HG03196 (cell line): ENCODE data around the gene GSTA5.
"Not testable (repeated sequence)": the region's sequence is repeated elsewhere in the genome, so short reads cannot be mapped to it uniquely, and the experiment has no call there.

Experiments
- ATAC-seq: cut with Tn5 transposase; IDR thresholded peaks from one replicate; pipeline ENCODE4 v1.9.1; 2021; ENCODE audit not compliant: unreplicated experiment

The GSTA5 gene

DNA sequence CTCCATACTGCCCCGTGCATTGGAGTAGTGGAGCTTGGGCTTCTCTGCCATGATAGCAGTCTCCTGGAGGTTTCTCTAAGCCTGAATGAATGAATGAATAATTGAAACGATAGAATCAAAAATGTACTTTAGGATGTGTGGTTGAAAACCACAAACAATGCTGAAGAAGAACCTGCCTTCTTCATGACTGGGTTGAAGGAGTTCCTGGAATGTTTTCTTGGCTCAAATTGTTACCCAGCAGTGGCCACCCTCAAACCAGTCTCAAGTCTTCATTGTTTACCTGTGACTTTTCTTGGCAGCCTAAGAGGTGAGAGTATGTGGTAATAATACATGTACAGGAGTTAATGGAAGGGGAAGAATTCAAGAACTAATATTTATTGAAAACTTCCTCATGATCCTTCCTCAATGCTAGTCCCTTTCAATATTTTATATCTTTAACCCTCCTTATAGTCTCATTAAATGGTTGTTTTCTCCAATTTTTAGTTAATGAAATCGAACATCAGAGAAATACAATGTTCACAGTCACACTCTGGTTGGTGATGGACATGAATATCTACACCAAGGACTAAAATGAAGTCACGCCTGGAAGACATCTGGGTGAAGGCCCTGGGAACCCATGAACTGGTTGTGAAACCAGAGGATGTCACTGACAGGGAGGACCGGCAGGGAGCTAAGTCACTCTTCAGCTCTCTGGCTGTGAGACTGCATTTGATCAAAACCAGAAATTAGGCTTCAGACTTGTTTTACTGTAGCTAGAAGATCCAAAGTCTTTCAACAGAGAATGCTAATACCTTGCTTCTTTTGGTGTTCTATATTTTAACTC lies at the start of gene GSTA5:
Gene GSTA5, minus strand, starts transcription at position 51 of the 823 bp plus-strand sequence.
- ATAC-seq = no peak

DNA sequence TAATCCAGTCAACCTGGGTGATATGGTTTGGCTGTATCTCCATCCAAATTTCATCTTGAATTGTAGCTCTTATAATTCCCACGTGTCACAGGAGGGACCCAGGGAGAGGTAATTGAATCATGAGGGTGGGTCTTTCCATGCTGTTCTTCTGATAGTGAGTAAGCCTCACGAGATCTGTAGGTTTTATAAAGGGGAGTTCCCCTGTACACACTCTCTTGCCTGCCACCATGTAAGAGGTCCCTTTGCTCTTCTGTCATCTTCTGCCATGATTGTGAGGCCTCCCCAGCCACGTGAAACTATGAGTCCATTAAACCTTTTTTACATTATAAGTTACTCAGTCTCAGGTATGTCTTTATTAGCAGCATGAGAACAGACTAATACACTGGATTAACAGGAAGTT lies 49.4 kb upstream of the GSTA5 start:
- ATAC-seq = no peak

DNA sequence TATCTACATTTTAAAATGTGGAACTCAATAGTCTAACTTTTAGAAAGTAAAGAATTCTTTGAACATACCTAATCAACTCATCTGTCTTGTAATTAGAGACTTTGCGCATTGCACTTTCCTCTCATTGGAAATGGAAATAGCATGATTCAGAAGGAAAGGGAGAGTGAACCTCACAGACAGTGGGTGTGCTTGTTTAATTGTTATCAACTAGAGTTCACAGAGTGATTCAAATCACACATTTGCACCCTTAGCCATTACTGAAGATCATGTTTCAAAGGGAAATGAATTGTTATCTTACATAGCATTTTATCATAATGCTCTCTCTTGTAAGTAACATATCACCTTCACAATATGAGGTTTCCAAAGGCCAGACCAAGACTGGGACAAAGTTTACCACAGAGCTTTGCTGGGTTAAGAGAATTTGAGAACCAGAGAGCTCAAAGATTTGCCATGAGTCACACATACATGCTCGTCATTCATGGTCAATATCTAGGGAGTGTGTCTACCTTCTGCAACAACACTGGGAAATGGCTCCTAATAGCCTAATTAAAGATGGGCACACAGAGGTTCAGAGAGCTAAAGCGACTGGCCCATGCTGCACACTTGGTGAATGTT lies 47.4 kb upstream of the GSTA5 start:
- ATAC-seq = no peak

DNA sequence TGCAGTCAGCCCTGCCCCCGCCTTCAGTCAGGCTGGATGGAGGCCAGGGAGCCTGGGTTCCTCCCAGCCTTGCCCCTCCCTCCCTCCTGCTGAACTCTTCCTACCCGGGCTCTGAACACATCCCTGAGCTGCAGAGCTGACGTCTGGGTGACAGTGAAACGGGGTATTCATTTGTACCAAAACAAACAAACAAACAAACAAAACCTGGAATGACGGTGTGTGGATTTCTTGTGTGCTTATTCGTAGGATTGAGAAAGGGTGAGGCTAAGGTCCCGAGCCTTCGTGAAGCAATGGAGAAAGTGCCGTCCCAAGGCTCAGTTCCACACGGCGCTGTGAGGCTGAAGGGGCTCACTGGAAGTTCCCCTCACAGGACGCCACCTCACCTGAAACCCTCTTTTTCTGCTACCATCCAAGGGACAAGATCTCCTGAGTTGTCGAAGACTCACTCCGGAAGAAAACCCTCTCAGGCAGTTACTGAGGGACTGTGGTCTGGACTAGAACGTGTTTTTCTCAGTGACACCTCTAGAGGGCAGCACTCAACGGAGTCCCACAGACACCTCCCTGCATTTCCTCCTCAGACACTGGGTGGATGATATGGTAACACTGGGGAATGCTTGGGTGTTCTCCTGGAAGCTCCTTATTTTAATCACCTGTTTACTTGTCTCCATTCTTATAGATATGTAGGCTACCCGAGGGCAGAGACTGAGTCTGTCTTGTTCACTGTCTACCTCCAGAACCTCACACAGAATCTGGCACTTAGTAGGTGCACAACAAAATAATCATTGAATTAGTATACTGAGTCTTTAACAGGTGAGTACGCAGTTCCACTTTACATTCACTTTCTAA lies 41.6 kb upstream of the GSTA5 start:
- ATAC-seq = peak; percentile 100

DNA sequence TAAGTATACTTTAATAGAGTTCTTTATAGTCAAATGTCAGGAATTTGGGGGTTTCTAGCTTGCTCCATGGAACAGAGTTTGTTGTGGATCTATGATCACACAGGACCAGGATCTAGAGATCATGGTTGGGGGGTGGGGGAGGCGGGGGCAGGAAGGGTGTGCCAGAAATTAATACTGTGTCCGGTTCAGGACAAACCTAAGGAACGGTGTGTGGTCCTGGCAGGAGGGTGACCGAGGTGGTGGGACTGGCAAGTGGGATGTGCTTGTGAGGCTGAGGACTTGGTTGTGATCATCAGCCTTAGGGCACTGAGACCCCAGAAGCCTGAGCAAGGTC lies 41.0 kb upstream of the GSTA5 start:
- no peak for ATAC-seq

DNA sequence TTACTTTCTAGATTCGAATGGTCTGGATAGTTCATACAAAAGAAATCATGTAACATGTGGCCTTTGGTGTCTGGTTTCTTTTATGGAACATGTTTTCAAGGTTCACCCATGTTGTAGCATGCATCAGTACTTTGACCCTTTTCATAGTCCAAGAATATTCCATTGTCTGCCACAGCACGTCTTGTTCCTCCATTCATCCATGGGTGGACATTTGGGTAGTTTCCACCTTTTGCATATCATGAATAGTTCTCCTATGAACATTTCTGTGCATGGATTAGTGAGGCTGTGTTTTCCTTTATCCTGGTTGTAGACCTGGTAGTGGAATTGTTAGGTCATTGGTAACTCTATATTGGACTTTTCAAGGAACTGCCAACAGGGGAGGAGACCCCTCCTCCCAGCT lies 37.2 kb upstream of the GSTA5 start:
- ATAC-seq = no peak

DNA sequence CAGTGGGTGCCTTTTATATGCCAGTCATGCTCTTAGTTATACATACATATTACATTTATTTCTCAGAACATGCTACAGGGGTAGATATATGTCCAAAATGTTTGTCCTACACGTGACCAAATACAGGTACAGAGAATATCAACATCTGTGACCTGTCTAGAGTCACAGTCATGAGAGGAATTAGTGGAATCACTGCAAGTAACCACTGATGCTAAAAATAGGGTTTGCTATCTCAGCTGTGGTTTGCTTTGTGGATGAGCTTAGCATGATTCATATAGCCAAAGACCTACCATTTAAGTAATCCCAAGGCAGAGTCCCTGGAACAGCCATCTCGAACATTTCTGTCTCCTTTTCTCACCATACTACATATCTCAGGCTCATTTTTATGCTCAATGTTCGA lies 36.6 kb upstream of the GSTA5 start:
- ATAC-seq = no peak

DNA sequence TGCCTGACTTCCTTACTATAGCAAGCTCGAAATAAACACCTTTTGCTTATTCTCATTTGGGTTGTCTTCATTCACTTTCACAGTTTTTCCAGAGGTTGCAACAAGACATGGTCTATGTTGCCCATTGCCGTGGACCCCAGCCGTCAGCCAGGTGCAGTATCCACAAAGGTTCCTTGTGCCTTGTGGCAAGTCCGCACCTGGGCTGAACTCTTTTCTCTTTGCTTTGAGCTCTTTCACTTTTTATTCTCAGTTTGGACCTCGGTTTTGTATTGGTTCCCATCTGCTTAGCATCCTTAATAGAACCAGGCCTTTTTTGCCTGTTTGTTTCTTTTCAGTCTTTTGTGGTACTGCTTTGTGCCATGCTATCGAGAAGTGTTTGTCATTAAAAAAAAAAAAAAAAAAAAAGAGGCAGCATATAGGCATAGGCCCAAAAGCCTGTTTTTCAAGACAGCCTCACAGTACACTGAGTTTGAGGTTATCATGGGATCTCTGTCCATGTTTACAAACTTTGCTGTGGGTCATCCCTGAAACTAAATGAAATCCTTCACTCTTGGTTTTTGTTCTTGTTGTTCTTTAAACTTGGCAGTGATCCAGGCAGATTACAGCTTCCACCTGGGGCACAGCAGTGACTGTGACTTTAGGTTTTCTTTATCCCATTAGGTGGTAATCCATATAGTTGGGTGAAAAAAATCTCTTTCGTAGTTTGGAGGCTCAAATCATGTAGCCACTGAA lies 35.6 kb upstream of the GSTA5 start:
- no peak for ATAC-seq

DNA sequence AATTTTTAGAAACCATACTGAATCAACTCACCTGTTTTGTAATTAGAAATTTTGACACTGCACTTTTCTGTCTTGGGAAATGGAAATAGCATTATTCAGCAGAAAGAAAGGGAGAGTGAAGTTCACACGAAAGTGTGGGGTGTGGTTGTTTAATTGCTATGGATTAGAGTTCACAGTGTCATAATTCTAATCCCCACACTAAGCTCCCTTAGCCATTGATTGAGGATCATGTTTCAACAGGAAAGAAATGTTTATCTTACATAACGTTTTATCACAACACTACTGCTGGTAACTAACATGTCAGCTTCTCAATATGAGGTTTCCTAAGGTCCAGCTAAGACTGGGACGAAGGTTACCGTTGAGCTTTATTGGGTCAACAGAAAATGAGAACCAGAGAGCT lies 31.4 kb upstream of the GSTA5 start:
- ATAC-seq = no peak

DNA sequence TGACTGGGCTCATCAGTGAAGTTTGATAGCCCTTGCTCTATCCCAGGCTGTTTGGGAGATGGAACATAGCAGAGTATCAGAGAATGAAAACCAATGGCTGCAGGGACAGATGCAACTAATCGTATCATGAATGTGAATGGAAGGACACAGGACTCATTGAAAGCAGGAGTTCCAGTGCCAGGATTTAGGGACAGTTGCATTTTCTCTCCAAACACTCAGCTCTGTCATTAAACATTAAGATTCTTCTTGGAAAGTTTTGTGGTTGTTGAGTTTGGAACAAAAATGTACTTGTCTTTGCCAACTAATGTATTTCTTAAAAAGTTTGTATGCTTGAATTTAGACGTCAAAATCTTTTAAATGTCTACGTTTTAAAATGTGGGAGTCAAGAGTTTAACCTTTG lies 31.0 kb upstream of the GSTA5 start:
- ATAC-seq = no peak

DNA sequence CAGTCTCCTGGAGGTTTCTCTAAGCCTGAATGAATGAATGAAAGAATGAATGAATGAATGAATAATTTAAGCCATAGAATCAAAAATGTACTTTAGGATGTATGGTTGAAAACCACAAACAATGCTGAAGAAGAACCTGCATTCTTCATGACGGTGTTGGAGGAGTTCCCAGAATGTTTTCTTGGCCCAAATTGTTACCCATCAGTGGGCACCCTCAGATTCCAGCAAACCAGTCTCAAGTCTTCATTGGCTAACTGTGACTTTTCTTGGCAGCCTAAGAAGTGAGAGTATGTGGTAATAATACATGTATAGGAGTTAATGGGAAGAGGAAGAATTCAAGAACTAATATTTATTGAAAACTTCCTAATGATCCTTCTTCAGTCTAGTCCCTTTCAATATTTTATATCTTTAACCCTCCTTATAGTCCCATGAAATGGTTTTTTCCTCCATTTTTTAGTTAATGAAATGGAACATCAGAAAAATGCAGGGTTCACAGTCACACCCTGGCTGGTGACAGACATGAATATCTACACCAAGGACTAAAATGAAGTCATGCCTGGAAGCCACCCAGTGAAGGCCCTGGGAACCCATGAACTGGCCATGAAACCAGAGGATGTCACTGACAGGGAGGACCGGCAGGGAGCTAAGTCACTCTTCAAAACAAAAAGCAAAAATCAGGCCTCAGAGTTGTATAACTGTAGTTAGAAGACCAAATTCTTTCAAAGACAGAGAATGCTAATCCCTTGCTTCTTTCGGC lies 29.9 kb upstream of the GSTA5 start:
- not testable (repeated sequence) for ATAC-seq

DNA sequence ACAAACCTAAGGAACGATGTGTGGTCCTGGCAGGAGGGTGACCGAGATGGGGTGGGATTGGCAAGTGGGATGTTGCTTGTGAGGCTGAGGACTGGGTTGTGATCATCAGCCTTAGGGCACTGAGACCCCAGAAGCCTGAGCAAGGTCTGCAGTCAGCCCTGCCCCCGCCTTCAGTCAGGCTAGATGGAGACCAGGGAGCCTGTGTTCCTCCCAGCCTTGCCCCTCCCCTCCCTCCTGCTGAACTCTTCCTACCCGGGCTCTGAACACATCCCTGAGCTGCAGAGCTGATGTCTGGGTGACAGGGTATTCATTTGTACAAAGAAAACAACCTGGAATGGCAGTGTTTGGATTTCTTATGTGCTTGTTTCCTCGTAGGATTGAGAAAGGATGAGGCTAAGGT lies 28.3 kb upstream of the GSTA5 start:
- not testable (repeated sequence) for ATAC-seq

DNA sequence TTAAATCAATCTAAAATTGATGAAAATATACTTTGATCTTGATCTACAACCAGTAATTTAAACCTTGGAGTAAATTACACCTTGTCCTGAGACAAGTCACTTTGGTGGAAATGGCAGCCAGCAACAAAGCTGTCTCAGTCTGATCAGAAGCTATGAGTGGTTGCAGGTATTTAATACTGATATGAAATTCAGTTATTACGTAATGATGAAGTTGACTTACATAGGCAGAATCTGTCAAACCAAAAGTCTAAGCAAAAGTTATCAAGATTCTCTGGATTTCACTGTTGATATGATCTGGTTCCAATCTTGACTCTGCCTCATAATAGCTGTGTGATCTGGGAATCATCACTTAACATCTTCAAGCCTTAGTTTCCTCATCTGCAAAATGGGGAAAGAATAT lies 27.6 kb upstream of the GSTA5 start:
- ATAC-seq = no peak

DNA sequence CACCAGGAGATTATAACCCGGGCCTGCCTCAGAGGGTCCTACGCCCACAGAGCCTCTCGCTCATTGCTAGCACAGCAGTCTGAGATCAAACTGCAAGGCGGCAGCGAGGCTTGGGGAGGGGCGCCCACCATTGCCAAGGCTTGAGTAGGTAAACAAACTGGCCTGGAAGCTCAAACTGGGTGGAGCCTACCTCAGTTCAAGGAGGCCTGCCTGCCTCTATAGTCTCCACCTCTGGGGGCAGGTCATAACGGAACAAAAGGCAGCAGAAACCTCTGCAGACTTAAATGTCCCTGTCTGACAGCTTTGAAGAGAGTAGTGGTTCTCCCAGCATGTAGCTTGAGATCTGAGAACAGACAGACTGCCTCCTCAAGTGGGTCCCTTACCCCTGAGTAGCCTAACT lies 20.5 kb upstream of the GSTA5 start:
- ATAC-seq = not testable (repeated sequence)

DNA sequence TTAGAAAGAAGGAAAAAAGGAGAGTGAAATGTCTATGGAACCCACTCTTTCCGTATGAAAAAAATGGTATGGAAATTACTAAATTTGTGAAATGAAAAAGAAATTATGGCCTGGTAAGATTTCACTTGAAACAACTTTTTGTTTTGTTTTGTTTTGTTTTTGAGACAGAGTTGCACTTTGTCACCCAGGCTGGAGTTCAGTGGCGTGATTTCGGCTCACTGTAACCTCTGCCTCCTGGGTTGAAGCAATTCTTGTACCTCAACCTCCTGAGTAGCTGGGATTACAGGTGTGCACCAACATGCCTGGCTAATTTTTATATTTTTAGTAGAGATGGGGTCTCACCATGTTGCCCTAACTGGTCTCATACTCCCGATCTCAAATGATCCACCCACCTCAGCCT lies 17.8 kb upstream of the GSTA5 start:
- ATAC-seq = no peak

DNA sequence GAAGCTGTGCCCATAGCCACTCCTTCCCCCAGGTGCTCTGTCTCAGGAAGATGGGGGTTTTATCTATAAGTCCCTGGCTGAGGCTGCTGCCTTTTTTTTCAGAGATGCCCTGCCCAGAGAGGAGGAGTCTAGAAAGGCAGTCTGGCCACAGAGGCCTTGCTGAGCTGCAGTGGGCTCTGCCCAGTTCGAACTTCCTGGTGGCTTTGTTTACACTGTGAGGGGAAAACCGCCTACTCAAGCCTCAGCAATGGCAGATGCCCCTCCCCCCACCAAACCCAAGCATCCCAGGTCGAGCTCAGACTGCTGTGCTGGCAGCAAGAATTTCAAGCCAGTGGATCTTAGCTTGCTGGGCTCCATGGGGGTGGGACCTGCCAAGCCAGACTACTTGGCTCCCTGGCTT lies 15.5 kb upstream of the GSTA5 start:
- ATAC-seq = not testable (repeated sequence)

DNA sequence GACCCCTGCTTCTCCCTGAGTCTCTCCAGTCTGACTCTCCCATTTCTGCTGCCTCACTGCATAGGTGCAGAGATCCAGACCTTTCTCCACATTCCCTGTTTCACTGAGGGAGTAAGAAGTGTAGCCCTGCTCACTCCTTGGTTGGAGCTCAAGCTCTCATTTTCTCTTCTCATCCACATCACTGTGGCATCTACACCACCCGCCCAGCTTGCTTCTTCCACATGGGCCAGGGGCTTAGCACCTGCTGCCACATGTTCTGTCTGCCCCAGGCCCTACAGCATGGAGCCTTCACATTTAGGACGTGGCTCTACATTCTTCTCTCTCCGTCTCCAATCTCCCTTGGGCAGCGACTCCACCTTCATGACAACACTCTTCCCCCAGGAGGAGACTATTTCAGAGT lies 8.5 kb upstream of the GSTA5 start:
- no peak for ATAC-seq

DNA sequence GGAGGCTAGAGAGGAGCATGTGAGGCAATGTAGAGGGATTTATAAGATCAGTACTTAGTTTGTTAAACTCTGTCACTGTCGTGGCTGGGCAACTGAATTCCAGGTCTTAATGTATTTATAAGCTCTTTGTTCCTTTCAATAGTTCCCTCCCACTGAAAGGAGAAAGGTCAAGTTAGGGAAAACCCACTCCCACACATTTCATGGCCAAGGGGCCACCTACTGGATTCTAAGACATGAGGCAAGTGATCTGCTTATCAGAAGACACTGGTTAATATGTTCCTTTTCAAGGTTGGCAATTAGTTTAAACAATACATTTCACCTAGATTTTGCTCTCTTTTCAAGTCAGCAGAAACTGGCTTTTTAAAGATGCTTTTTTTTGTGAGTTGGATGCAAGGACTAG lies 5.4 kb upstream of the GSTA5 start:
- ATAC-seq = no peak

DNA sequence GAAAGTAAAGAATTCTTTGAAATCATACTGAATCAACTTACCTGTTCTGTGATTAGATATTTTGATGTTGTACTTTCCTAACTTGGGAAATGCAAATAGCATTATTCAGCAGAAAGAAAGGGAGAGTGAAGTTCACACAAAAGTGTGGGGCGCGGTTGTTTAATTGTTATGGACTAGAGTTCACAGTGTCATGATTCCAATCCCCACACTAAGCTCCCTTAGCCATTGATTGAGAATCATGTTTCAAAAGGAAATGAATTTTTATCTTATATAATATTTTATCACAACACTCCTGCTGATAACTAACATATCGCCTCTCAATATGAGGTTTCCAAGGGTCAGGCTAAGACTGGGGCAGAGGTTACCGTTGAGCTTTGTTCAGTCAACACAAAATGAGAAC lies 3.0 kb upstream of the GSTA5 start:
- ATAC-seq = no peak
